Measurements from ENCODE around the gene GARIN3. TPM values are rescaled to one million over a fixed set of nuclear protein-coding genes. Genes with fewer than 3 reads are reported as not detected.

Gene GARIN3
- total and polyA plus RNA-seq, 2 experiments from 2014 or later, result not detected

- TF ChIP-seq CTCF (IDR thresholded peaks at IDR 0.05; ENCODE audit: low read depth, low read length), result no peak
- H3K9me3 ChIP-seq (ENCODE audit: low read depth), result no peaks in the 10 kb centered on the region
- no peak for DNase-seq (ENCODE audit: low read depth in 1 of 2, low spot score in 1 of 2)
- H3K27me3 ChIP-seq, result no peaks in the 10 kb centered on the region
- no peaks in the 10 kb centered on the region for H3K4me1 ChIP-seq (ENCODE audit: low read depth)
- H3K4me3 ChIP-seq, result no peak overlapping the region
- H3K27ac ChIP-seq, result no peak overlapping the region
- H3K36me3 ChIP-seq, result no peaks in the 10 kb centered on the region
Observed at GRCh38 chr5:157162919-157163510, 3.0 kb downstream of the GARIN3 start.

- no peak for DNase-seq (ENCODE audit: low read depth in 1 of 2, low spot score in 1 of 2)
- Histone ChIP-seq H3K4me3 (no peak overlapping the region), H3K27me3 (no peaks in the 10 kb centered on the region), H3K27ac (no peak overlapping the region), H3K4me1 (ENCODE audit: low read depth) (no peaks in the 10 kb centered on the region), H3K9me3 (ENCODE audit: low read depth) (no peaks in the 10 kb centered on the region), H3K36me3 (no peaks in the 10 kb centered on the region)
- no peak for TF ChIP-seq CTCF (IDR thresholded peaks at IDR 0.05; ENCODE audit: low read depth, low read length)
Observed at GRCh38 chr5:157161996-157162395, 4.1 kb downstream of the GARIN3 start.

- H3K27ac ChIP-seq, result no peak overlapping the region
- no peak overlapping the region for H3K4me3 ChIP-seq
- DNase-seq (ENCODE audit: low read depth in 1 of 2, low spot score in 1 of 2), result no peak
- TF ChIP-seq CTCF (IDR thresholded peaks at IDR 0.05; ENCODE audit: low read depth, low read length), result no peak
- no peaks in the 10 kb centered on the region for H3K9me3 ChIP-seq (ENCODE audit: low read depth)
- H3K4me1 ChIP-seq (ENCODE audit: low read depth), result no peaks in the 10 kb centered on the region
- no peaks in the 10 kb centered on the region for H3K27me3 ChIP-seq
- no peaks in the 10 kb centered on the region for H3K36me3 ChIP-seq
Observed at GRCh38 chr5:157160001-157160400, 6.1 kb downstream of the GARIN3 start.

- TF ChIP-seq CTCF (IDR thresholded peaks at IDR 0.05; ENCODE audit: low read depth, low read length), result no peak
- Histone ChIP-seq H3K27me3 (no peaks in the 10 kb centered on the region), H3K27ac (no peak overlapping the region), H3K4me1 (ENCODE audit: low read depth) (no peaks in the 10 kb centered on the region), H3K4me3 (no peak overlapping the region), H3K9me3 (ENCODE audit: low read depth) (no peaks in the 10 kb centered on the region), H3K36me3 (no peaks in the 10 kb centered on the region)
- no peak for DNase-seq (ENCODE audit: low read depth in 1 of 2, low spot score in 1 of 2)
Observed at GRCh38 chr5:157159209-157159751, 6.8 kb downstream of the GARIN3 start.

- DNase-seq (ENCODE audit: low read depth in 1 of 2, low spot score in 1 of 2), result no peak
- no peak for TF ChIP-seq CTCF (IDR thresholded peaks at IDR 0.05; ENCODE audit: low read depth, low read length)
Observed at GRCh38 chr5:157157293-157157891, 8.7 kb downstream of the GARIN3 start.

More at GRCh38 chr5:157157293-157157891, 8.7 kb downstream of the GARIN3 start:
- Histone ChIP-seq H3K4me3 (no peak overlapping the region), H3K27ac (no peak overlapping the region), H3K4me1 (ENCODE audit: low read depth) (no peaks in the 10 kb centered on the region), H3K27me3 (no peaks in the 10 kb centered on the region), H3K9me3 (ENCODE audit: low read depth) (no peaks in the 10 kb centered on the region), H3K36me3 (no peaks in the 10 kb centered on the region)
